Ammon's horn (tissue), 1 donor: ENCODE measurements around the gene BIRC7.

Source experiments
- DNase-seq: peaks from one replicate; pipeline ENCODE4 v3.0.0-alpha.2; 2016; ENCODE audit warnings: low spot score

The BIRC7 gene, protein sequence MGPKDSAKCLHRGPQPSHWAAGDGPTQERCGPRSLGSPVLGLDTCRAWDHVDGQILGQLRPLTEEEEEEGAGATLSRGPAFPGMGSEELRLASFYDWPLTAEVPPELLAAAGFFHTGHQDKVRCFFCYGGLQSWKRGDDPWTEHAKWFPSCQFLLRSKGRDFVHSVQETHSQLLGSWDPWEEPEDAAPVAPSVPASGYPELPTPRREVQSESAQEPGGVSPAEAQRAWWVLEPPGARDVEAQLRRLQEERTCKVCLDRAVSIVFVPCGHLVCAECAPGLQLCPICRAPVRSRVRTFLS

DNA sequence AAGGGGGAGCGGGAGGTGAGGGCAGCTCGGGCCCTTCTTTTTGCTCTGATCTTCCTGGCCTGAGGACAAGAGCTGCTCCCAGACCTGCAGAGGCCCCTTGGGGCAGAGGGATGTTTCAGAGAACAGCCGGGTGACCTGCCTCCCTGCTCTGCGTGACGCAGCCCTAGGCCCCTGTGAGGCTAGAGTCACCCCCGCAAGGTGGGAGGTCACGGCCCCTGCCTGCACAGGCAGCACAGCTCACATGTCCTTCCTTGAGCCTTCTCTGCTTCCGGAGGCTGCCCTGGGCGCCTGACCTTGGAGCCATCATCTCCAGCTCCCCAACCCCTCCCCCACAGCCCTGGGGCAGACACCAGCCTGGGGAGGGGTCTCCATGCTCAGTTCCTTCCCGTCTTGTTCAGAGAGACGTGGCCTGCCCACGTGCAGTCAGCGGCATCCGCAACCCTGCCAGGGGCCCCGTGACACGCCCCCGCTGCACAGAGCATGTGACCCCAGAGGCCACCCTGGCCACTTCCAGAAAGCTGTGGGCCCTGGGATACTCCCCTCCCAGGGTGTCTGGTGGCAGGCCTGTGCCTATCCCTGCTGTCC is at the start of gene BIRC7:
Gene BIRC7, plus strand, starts transcription at position 507 of the 585 bp plus-strand sequence. CDS start 192 bp downstream, outside the sequence.
- no peak for DNase-seq

DNA sequence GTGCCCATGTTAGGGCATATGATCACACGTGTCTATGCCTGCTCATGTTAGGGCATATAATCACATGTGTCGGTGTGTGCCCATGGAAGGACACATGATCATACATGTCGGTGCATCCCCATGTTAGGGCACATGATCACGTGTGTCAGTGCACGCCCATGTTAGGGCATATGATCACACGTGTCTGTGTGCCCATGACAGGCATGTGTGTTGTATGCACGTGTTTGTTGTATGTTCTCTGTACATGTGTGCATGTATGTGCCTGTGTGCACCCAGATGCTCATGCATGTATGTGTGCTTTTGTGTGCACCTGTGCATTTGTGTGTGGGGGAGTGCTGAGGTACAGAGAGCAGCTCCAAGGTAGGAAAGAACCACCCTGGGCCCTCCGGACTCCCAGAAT is 49.6 kb upstream of the BIRC7 start:
- DNase-seq = no peak

- DNase-seq = no peak
These were observed 49.0 kb upstream of the BIRC7 start for GRCh38 chr20:63186528-63187316.

- DNase-seq = no peak
These were observed 48.2 kb upstream of the BIRC7 start for GRCh38 chr20:63187338-63188158.

DNA sequence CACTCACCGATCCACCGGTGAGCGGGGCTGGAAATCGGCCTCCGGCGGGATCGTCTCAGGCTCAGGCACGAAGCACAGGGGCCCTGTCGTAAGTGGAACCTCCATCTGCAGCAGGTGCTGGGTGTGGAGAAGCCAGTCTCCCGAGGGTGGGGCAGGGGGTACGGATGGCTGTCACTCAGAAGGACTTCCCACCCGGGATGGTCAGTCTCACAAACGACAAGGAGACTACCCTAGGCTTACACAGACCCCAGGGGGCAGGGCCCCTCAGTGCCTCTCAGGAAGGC is 47.6 kb upstream of the BIRC7 start:
- no peak for DNase-seq

DNA sequence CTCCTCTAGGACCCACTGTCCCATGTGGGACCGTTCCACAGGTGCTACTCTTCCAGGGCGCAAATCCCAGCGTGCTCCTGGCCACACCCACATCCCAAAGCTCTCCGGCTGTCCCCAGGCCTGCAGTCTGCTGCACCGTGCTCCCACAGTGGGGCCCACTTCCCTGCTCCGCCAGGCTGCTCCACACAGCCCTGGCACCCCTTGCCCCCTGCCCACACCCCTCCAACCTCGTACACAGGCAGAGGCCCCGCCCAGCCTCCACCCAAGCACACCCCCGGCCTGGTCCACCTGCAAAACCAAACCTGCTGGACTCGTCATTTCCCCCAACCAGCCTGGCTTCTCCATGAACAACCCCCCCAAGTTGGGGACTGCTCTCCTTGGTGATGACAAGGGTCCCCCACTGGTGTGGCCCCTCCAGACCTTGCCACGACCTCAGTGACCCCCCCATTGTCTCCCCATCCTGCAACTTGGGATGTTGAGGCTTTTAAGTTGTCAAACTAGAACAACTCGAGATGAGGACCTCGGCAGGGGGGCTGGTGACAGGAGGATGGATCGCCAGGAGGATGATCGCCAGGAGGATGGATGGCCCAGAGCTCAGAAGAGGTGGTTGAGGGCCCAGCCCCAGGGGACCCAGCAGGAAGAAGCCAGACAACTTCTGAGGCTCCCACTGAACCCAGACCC is 46.9 kb upstream of the BIRC7 start:
- DNase-seq = no peak

- DNase-seq = no peak
These were observed 46.4 kb upstream of the BIRC7 start for GRCh38 chr20:63189322-63189642.

- DNase-seq = no peak
These were observed 45.7 kb upstream of the BIRC7 start for GRCh38 chr20:63189846-63190559.

GRCh38 chr20:63190828-63191227 is 44.9 kb upstream of the BIRC7 start:
- no peak for DNase-seq

- no peak for DNase-seq
These were observed 44.3 kb upstream of the BIRC7 start for GRCh38 chr20:63191400-63191799.

- no peak for DNase-seq
These were observed 43.0 kb upstream of the BIRC7 start for GRCh38 chr20:63192721-63193120.

DNA sequence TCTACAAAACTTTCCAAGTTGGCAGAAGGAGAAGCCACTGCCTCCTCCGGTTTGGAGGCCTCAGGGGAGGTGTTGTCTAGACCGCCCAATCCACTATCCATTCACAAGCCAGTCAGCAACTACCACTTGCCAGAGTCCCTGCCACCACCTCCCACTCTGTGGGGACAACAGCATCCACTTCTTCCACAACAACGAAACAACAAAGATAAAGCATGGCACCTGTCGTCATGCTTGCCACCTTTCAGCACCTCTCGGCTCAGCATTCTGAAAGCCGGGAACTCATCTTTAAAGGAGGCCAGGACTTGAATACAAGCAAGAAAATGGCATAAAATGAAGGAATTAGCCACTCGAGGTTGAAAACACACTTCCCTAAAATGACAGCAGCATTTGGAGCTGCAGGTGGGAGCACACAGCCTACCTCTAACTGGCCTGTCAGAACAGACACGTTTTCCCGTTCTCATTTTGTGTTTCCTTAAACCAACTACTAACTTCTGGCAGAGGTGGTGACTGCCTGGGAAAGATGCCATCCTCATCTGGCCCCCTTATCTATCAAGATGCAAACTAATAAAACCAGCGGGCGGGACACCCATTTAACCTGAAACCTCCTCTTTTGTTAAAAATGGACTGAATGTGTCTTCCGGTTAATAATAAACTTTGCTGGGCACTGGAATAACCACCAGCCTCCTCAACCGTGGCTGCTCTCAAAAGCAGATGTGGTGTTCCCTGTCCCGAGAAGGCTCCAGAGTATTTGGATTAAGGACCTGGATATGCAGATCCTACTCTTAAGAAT is 41.5 kb upstream of the BIRC7 start:
- DNase-seq = no peak

DNA sequence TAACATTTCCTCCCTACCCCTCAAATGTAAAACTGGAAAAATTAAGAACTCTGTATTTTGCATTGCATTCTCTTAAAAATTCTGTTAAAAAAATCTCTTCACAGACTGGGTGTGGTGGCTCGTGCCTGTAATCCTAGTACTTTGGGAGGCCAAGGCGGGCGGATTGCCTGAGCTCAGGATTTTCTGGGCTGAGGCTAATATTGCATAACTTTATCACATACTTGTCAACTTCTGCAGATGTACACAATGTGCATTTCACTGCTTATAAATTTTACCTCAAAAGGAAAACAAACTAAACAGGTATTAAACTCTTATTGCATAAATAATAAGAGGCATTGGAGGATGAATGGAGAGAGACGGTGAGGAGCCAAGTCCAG is 40.9 kb upstream of the BIRC7 start:
- no peak for DNase-seq

- DNase-seq = no peak
These were observed 38.8 kb upstream of the BIRC7 start for GRCh38 chr20:63196768-63197470.

GRCh38 chr20:63198606-63199005 is 37.1 kb upstream of the BIRC7 start:
- no peak for DNase-seq

DNA sequence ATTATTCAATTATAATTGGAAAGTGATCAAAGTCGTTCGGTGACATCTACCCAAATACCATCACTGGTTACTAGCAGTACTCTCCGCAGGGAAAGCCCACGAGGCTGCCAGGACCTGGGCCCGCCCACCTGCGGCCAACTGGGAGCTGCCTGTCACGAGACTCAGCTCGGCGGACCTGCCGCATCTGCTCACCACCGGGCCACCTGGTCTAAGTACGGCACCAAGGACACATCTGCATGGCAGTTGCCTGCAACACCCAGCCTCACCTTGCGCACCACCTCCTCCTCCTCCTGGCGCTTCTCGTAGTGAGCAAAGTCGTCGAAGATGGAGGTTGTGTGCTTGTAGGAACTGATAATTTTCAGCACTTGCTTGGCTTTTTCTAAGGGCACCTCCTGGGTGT is 33.7 kb upstream of the BIRC7 start:
- DNase-seq = no peak

DNA sequence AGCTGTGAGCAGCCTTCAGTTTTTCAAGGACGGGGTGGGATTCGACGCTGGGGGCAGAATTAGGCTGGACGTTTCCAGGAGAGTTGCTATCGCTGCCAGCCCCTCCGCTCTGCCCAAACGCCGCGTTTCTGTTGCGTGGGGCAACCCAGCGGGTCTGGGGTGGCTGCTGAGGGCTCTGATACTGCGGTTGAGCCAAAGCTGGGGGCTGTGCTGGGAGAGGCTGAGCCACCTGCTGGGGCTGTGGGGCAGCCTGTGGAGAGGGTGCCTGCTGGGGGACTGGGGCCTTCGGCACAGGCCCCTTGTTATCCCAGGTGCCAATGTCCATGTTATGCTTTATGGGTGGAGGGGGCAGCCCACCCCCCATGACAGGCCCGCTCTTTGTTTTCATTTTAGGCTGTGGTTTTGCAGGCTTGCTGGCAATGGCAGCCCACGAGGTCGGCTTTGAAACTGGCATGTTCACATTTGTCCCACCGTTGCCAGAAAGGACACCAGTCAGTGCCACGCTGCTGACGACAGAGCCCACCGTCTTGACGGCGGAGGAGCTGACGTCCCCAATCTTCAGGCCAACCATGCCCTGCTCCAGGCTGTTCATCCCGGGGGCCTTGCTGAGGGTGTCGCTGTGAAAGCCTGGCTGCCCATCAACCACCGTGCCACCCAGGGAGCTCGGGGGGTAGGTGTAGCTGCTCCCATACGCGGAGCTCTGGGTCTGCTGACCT is 32.7 kb upstream of the BIRC7 start:
- no peak for DNase-seq

- no peak for DNase-seq
These were observed 31.3 kb upstream of the BIRC7 start for GRCh38 chr20:63204362-63204761.

DNA sequence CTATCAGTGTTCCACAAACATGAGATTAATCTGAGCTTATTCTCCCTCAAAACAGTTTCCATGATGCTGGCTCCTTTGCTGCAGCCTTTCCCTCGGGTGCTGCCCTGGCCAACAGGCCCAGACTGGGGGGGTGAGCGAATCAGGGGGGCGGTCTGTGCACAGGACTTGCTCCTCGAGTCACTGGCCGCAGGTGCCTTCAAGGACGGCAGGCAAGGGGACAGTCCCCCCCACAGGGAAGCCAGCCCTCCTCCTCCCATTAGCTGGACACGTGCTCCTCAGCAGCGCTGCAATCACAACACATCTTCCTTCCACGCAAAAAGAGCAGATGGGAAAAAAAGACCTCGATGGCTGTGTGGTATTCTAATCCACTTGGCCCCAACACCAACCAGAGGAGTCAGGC is 29.8 kb upstream of the BIRC7 start:
- no peak for DNase-seq
